ENCODE results near the gene EMC6.
A peak's percentile ranks its signal among the peaks of the same experiment; 100 is the strongest.

Gene EMC6

DNA sequence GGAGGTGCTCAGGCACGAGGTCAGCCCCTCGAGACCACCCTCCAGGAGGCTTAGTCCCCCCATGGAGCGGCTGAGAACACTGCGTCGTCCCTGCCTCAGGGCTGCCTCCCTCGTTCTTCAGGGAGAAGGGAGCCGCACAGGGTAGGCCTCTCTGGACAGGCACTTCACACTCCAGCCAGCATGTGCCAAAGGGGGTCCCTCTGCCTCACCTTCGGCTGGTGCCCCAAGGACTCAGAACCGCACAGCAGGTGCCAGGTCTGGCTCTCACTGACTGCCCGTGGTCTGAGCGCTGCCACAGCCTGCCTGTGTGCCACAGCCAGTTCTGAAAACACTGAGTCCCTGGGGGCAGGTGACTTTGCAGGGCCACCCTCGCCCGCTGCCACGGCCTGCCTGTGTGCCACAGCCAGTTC, 20.2 kb downstream of the EMC6 start:
- Histone ChIP-seq H3K36me3 (ENCODE audit: insufficient read depth, low read length) (no peaks in the 10 kb centered on the region; the same call in 1 of the 2 replicates), H3K4me3 (ENCODE audit: low read depth in 1 of 2, low read length in 2 of 2) (no peak overlapping the region), H3K27me3 (ENCODE audit: insufficient read depth, low read length, poor library complexity) (no peaks in the 10 kb centered on the region), H3K4me1 (ENCODE audit: insufficient read depth, low read length) (no peaks in the 10 kb centered on the region), H3K79me2 (ENCODE audit: insufficient read depth, low read length) (no peaks in the 10 kb centered on the region), H4K20me1 (ENCODE audit: insufficient read depth, low read length) (no peaks in the 10 kb centered on the region), H3K4me2 (ENCODE audit: insufficient read depth, low read length) (no peak overlapping the region), H3K9ac (ENCODE audit: low read depth, low read length) (no peak overlapping the region), H3K27ac (ENCODE audit: low read length) (no peak overlapping the region), H3K9me3 (ENCODE audit: insufficient read depth, low read length, severe bottlenecking) (no peaks in the 10 kb centered on the region), H2AFZ (ENCODE audit: low read depth, low read length) (no peak overlapping the region)
- TF ChIP-seq EZH2 (IDR thresholded peaks at IDR 0.05; ENCODE audit: borderline replicate concordance, low read depth, low read length, severe bottlenecking) = no peak
- TF ChIP-seq, protein P1, sequence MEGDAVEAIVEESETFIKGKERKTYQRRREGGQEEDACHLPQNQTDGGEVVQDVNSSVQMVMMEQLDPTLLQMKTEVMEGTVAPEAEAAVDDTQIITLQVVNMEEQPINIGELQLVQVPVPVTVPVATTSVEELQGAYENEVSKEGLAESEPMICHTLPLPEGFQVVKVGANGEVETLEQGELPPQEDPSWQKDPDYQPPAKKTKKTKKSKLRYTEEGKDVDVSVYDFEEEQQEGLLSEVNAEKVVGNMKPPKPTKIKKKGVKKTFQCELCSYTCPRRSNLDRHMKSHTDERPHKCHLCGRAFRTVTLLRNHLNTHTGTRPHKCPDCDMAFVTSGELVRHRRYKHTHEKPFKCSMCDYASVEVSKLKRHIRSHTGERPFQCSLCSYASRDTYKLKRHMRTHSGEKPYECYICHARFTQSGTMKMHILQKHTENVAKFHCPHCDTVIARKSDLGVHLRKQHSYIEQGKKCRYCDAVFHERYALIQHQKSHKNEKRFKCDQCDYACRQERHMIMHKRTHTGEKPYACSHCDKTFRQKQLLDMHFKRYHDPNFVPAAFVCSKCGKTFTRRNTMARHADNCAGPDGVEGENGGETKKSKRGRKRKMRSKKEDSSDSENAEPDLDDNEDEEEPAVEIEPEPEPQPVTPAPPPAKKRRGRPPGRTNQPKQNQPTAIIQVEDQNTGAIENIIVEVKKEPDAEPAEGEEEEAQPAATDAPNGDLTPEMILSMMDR (IDR thresholded peaks at IDR 0.05; ENCODE audit: borderline replicate concordance, extremely low read depth, low read length, poor library complexity, severe bottlenecking) = no peak
- DNase-seq (no peak), ATAC-seq (ENCODE audit: insufficient read depth, low read depth) (0 out of 3 replicates have a peak, but pooled peaks have one; percentile 7)

GRCh38 chr17:3689262-3690093, 20.9 kb downstream of the EMC6 start:
- Histone ChIP-seq H3K27me3 (ENCODE audit: insufficient read depth, low read length, poor library complexity) (no peaks in the 10 kb centered on the region), H3K9me3 (ENCODE audit: insufficient read depth, low read length, severe bottlenecking) (no peaks in the 10 kb centered on the region), H2AFZ (ENCODE audit: low read depth, low read length) (no peak overlapping the region), H3K9ac (ENCODE audit: low read depth, low read length) (no peak overlapping the region), H3K36me3 (ENCODE audit: insufficient read depth, low read length) (no peaks in the 10 kb centered on the region; the same call in 1 of the 2 replicates), H4K20me1 (ENCODE audit: insufficient read depth, low read length) (no peaks in the 10 kb centered on the region), H3K4me1 (ENCODE audit: insufficient read depth, low read length) (no peaks in the 10 kb centered on the region), H3K4me2 (ENCODE audit: insufficient read depth, low read length) (no peak overlapping the region), H3K27ac (ENCODE audit: low read length) (no peak overlapping the region), H3K79me2 (ENCODE audit: insufficient read depth, low read length) (no peaks in the 10 kb centered on the region), H3K4me3 (ENCODE audit: low read depth in 1 of 2, low read length in 2 of 2) (no peak overlapping the region)
- ATAC-seq (ENCODE audit: insufficient read depth, low read depth) = no peak
- DNase-seq = no peak
- no peak for TF ChIP-seq EZH2 (IDR thresholded peaks at IDR 0.05; ENCODE audit: borderline replicate concordance, low read depth, low read length, severe bottlenecking)
- TF ChIP-seq, protein P1 (IDR thresholded peaks at IDR 0.05; ENCODE audit: borderline replicate concordance, extremely low read depth, low read length, poor library complexity, severe bottlenecking) = no peak

- no peak overlapping the region for H3K4me2 ChIP-seq (ENCODE audit: insufficient read depth, low read length)
- H3K4me3 ChIP-seq (ENCODE audit: low read depth in 1 of 2, low read length in 2 of 2) = no peak overlapping the region
- ATAC-seq (ENCODE audit: insufficient read depth, low read depth) = no peak
- H3K27ac ChIP-seq (ENCODE audit: low read length) = no peak overlapping the region
- no peaks in the 10 kb centered on the region for H3K79me2 ChIP-seq (ENCODE audit: insufficient read depth, low read length)
- H3K9me3 ChIP-seq (ENCODE audit: insufficient read depth, low read length, severe bottlenecking) = no peaks in the 10 kb centered on the region
- no peaks in the 10 kb centered on the region; the same call in 1 of the 2 replicates for H3K36me3 ChIP-seq (ENCODE audit: insufficient read depth, low read length)
- no peak overlapping the region for H3K9ac ChIP-seq (ENCODE audit: low read depth, low read length)
- no peaks in the 10 kb centered on the region for H4K20me1 ChIP-seq (ENCODE audit: insufficient read depth, low read length)
- peaks cover 7% of the 10 kb centered on the region for H3K4me1 ChIP-seq (ENCODE audit: insufficient read depth, low read length)
- no peaks in the 10 kb centered on the region for H3K27me3 ChIP-seq (ENCODE audit: insufficient read depth, low read length, poor library complexity)
- no peak overlapping the region for H2AFZ ChIP-seq (ENCODE audit: low read depth, low read length)
- no peak for DNase-seq
- TF ChIP-seq, protein P1 (IDR thresholded peaks at IDR 0.05; ENCODE audit: borderline replicate concordance, extremely low read depth, low read length, poor library complexity, severe bottlenecking) = no peak
- no peak for TF ChIP-seq EZH2 (IDR thresholded peaks at IDR 0.05; ENCODE audit: borderline replicate concordance, low read depth, low read length, severe bottlenecking)
These were observed 21.6 kb downstream of the EMC6 start for GRCh38 chr17:3690094-3690715.
